ENCODE data around the gene TLR5. TPM values are rescaled to one million over a fixed set of nuclear protein-coding genes. Genes with fewer than 3 reads are reported as not detected.

Gene TLR5
- total RNA-seq (10 to 100 TPM in 1 of 2 donors, 1 to 10 TPM in 1; 4.9 to 20.9 TPM), polyA plus RNA-seq (1 to 10 TPM in 1 of 2 donors, under 1 TPM in 1; 0.20 to 2.0 TPM)
- long read RNA-seq, donor 1, partial matches to known transcripts = 0 of 3 reads
- long read RNA-seq, donor 1, other reads (novel, unspliced or antisense) = 3 of 3 reads
- long read RNA-seq, donor 2, partial matches to known transcripts = 0 of 10 reads
- long read RNA-seq, donor 2, other reads (novel, unspliced or antisense) = 10 of 10 reads

GRCh38 chr1:223142795-223143536, at the start of gene TLR5:
TSS of gene TLR5 (minus strand) at chr1:223143248. CDS start at chr1:223113031, 30,217 bp downstream.
- DNase-seq (peak; percentile 92 to 96), ATAC-seq (ENCODE audit: low FRiP score) (peak; percentile 94)
- WGBS, 2 donors = 5 to 6% methylated on average over 46 to 63 of the region's 63 CpGs
- intact Hi-C loops (cut with DNase I) = loop anchor here in 1 of 2 donors (5.0 kb wide), 2 partner anchors 89 to 284 kb away; no protein-coding TSS in a partner anchor
- H3K27me3 ChIP-seq (ENCODE audit: control insufficient read depth in 1 of 2, insufficient read depth in 2 of 2, low read length in 1 of 2) = peaks cover 0 to 2% of the 10 kb centered on the region in 2 donors
- peak within 1 kb of the TSS; percentile 21 to 55 for H3K4me3 ChIP-seq (ENCODE audit: low read length in 2 of 2)
- H3K4me1 ChIP-seq (ENCODE audit: control insufficient read depth in 1 of 2, insufficient read depth in 2 of 2, low read length in 2 of 2) = no peaks in the 10 kb centered on the region
- no peak within 1 kb of the TSS for H3K27ac ChIP-seq (ENCODE audit: low read depth in 1 of 2, low read length in 2 of 2)
- H3K9me3 ChIP-seq (ENCODE audit: control insufficient read depth, low read length) = peaks cover 2% of the 10 kb centered on the region
- H3K36me3 ChIP-seq (ENCODE audit: control insufficient read depth in 1 of 2, insufficient read depth in 2 of 2, low read length in 1 of 2) = no peaks in the 10 kb centered on the region

GRCh38 chr1:223189903-223190724, 47.1 kb upstream of the TLR5 start:
- Histone ChIP-seq H3K9me3 (ENCODE audit: control insufficient read depth, low read length) (no peaks in the 10 kb centered on the region), H3K4me1 (ENCODE audit: control insufficient read depth in 1 of 2, insufficient read depth in 2 of 2, low read length in 2 of 2) (no peaks in the 10 kb centered on the region), H3K36me3 (ENCODE audit: control insufficient read depth in 1 of 2, insufficient read depth in 2 of 2, low read length in 1 of 2) (no peaks in the 10 kb centered on the region), H3K27ac (ENCODE audit: low read depth in 1 of 2, low read length in 2 of 2) (no peak overlapping the region), H3K4me3 (ENCODE audit: low read length in 2 of 2) (no peak overlapping the region), H3K27me3 (ENCODE audit: control insufficient read depth in 1 of 2, insufficient read depth in 2 of 2, low read length in 1 of 2) (peaks cover 0 to 2% of the 10 kb centered on the region in 2 donors)
- WGBS, 2 donors = 64 to 65% methylated on average over 10 of the region's 10 CpGs
- ATAC-seq (ENCODE audit: low FRiP score) (no peak), DNase-seq (no peak)
- intact Hi-C loops (cut with DNase I) = no loop called here

GRCh38 chr1:223189525-223189902, 46.5 kb upstream of the TLR5 start:
- Histone ChIP-seq H3K4me3 (ENCODE audit: low read length in 2 of 2) (no peak overlapping the region), H3K27me3 (ENCODE audit: control insufficient read depth in 1 of 2, insufficient read depth in 2 of 2, low read length in 1 of 2) (peaks cover 0 to 2% of the 10 kb centered on the region in 2 donors), H3K27ac (ENCODE audit: low read depth in 1 of 2, low read length in 2 of 2) (no peak overlapping the region), H3K9me3 (ENCODE audit: control insufficient read depth, low read length) (no peaks in the 10 kb centered on the region), H3K36me3 (ENCODE audit: control insufficient read depth in 1 of 2, insufficient read depth in 2 of 2, low read length in 1 of 2) (no peaks in the 10 kb centered on the region), H3K4me1 (ENCODE audit: control insufficient read depth in 1 of 2, insufficient read depth in 2 of 2, low read length in 2 of 2) (no peaks in the 10 kb centered on the region)
- intact Hi-C loops (cut with DNase I) = no loop called here
- WGBS, 2 donors = 74 to 77% methylated on average over 4 of the region's 4 CpGs
- DNase-seq (no peak), ATAC-seq (ENCODE audit: low FRiP score) (no peak)

GRCh38 chr1:223188618-223189356, 45.7 kb upstream of the TLR5 start:
- DNase-seq = no peak
- H3K9me3 ChIP-seq (ENCODE audit: control insufficient read depth, low read length) = no peaks in the 10 kb centered on the region
- H3K27me3 ChIP-seq (ENCODE audit: control insufficient read depth in 1 of 2, insufficient read depth in 2 of 2, low read length in 1 of 2) = no peaks in the 10 kb centered on the region
- no peaks in the 10 kb centered on the region for H3K36me3 ChIP-seq (ENCODE audit: control insufficient read depth in 1 of 2, insufficient read depth in 2 of 2, low read length in 1 of 2)
- intact Hi-C loops (cut with DNase I) = no loop called here
- no peak overlapping the region for H3K27ac ChIP-seq (ENCODE audit: low read depth in 1 of 2, low read length in 2 of 2)
- no peak for ATAC-seq (ENCODE audit: low FRiP score)
- 76 to 78% methylated on average over 5 of the region's 5 CpGs for WGBS, 2 donors
- no peak overlapping the region for H3K4me3 ChIP-seq (ENCODE audit: low read length in 2 of 2)
- no peaks in the 10 kb centered on the region for H3K4me1 ChIP-seq (ENCODE audit: control insufficient read depth in 1 of 2, insufficient read depth in 2 of 2, low read length in 2 of 2)

GRCh38 chr1:223186800-223187199, 43.8 kb upstream of the TLR5 start:
- intact Hi-C loops (cut with DNase I) = no loop called here
- H3K4me1 ChIP-seq (ENCODE audit: control insufficient read depth in 1 of 2, insufficient read depth in 2 of 2, low read length in 2 of 2) = no peaks in the 10 kb centered on the region
- H3K27ac ChIP-seq (ENCODE audit: low read depth in 1 of 2, low read length in 2 of 2) = no peak overlapping the region
- WGBS, 2 donors = 92 to 94% methylated on average over 3 of the region's 3 CpGs
- H3K36me3 ChIP-seq (ENCODE audit: control insufficient read depth in 1 of 2, insufficient read depth in 2 of 2, low read length in 1 of 2) = no peaks in the 10 kb centered on the region
- H3K4me3 ChIP-seq (ENCODE audit: low read length in 2 of 2) = no peak overlapping the region
- ATAC-seq (ENCODE audit: low FRiP score) (no peak), DNase-seq (no peak)
- no peaks in the 10 kb centered on the region for H3K27me3 ChIP-seq (ENCODE audit: control insufficient read depth in 1 of 2, insufficient read depth in 2 of 2, low read length in 1 of 2)
- no peaks in the 10 kb centered on the region for H3K9me3 ChIP-seq (ENCODE audit: control insufficient read depth, low read length)

- DNase-seq = no peak
- Histone ChIP-seq H3K27ac (ENCODE audit: low read depth in 1 of 2, low read length in 2 of 2) (no peak overlapping the region), H3K4me1 (ENCODE audit: control insufficient read depth in 1 of 2, insufficient read depth in 2 of 2, low read length in 2 of 2) (no peaks in the 10 kb centered on the region), H3K9me3 (ENCODE audit: control insufficient read depth, low read length) (no peaks in the 10 kb centered on the region), H3K4me3 (ENCODE audit: low read length in 2 of 2) (no peak overlapping the region), H3K27me3 (ENCODE audit: control insufficient read depth in 1 of 2, insufficient read depth in 2 of 2, low read length in 1 of 2) (no peaks in the 10 kb centered on the region), H3K36me3 (ENCODE audit: control insufficient read depth in 1 of 2, insufficient read depth in 2 of 2, low read length in 1 of 2) (no peaks in the 10 kb centered on the region)
- no peak for ATAC-seq (ENCODE audit: low FRiP score)
- 90 to 92% methylated on average over 9 of the region's 9 CpGs for WGBS, 2 donors
- intact Hi-C loops (cut with DNase I) = no loop called here
These were observed 40.3 kb upstream of the TLR5 start for GRCh38 chr1:223183268-223183862.

GRCh38 chr1:223180731-223181321, 37.8 kb upstream of the TLR5 start:
- Histone ChIP-seq H3K9me3 (ENCODE audit: control insufficient read depth, low read length) (no peaks in the 10 kb centered on the region), H3K27ac (ENCODE audit: low read depth in 1 of 2, low read length in 2 of 2) (no peak overlapping the region), H3K4me3 (ENCODE audit: low read length in 2 of 2) (no peak overlapping the region), H3K4me1 (ENCODE audit: control insufficient read depth in 1 of 2, insufficient read depth in 2 of 2, low read length in 2 of 2) (no peaks in the 10 kb centered on the region), H3K36me3 (ENCODE audit: control insufficient read depth in 1 of 2, insufficient read depth in 2 of 2, low read length in 1 of 2) (no peaks in the 10 kb centered on the region), H3K27me3 (ENCODE audit: control insufficient read depth in 1 of 2, insufficient read depth in 2 of 2, low read length in 1 of 2) (no peaks in the 10 kb centered on the region)
- WGBS, 2 donors = 54 to 70% methylated on average over 5 of the region's 5 CpGs
- no peak for DNase-seq
- intact Hi-C loops (cut with DNase I) = no loop called here
- ATAC-seq (ENCODE audit: low FRiP score) = peak; percentile 82

GRCh38 chr1:223179786-223180185, 36.7 kb upstream of the TLR5 start:
- WGBS, 2 donors = 96 to 98% methylated on average over 1 of the region's 1 CpG
- no peak overlapping the region for H3K4me3 ChIP-seq (ENCODE audit: low read length in 2 of 2)
- ATAC-seq (ENCODE audit: low FRiP score) (no peak), DNase-seq (no peak)
- H3K27ac ChIP-seq (ENCODE audit: low read depth in 1 of 2, low read length in 2 of 2) = no peak overlapping the region
- intact Hi-C loops (cut with DNase I) = no loop called here
- H3K9me3 ChIP-seq (ENCODE audit: control insufficient read depth, low read length) = no peaks in the 10 kb centered on the region
- H3K4me1 ChIP-seq (ENCODE audit: control insufficient read depth in 1 of 2, insufficient read depth in 2 of 2, low read length in 2 of 2) = no peaks in the 10 kb centered on the region
- H3K36me3 ChIP-seq (ENCODE audit: control insufficient read depth in 1 of 2, insufficient read depth in 2 of 2, low read length in 1 of 2) = no peaks in the 10 kb centered on the region
- H3K27me3 ChIP-seq (ENCODE audit: control insufficient read depth in 1 of 2, insufficient read depth in 2 of 2, low read length in 1 of 2) = no peaks in the 10 kb centered on the region

Measured in aorta (tissue), 5 donors.